CD4-positive, alpha-beta T cell treated with Interleukin-21 for 1 hour (primary cell): ENCODE data around the gene SELENOP.
"Not testable (repeated sequence)": the region's sequence is repeated elsewhere in the genome, so short reads cannot be mapped to it uniquely, and the experiment has no call there.

Source experiments
- DNase-seq: peaks from one replicate; pipeline ENCODE4 v3.0.0-alpha.2; 2020

The SELENOP gene

GRCh38 chr5:42811591-42812446 is at the start of gene SELENOP:
Gene SELENOP (minus strand): TSS chr5:42811892. CDS start chr5:42808353, 3,539 bp downstream.
- DNase-seq: no peak

- no peak for DNase-seq
Measured at GRCh38 chr5:42858687-42859086, 47.0 kb upstream of the SELENOP start.

GRCh38 chr5:42858031-42858643 is 46.4 kb upstream of the SELENOP start:
- DNase-seq: no peak

- no peak for DNase-seq
Measured at GRCh38 chr5:42855811-42856210, 44.1 kb upstream of the SELENOP start.

GRCh38 chr5:42855386-42855785 is 43.7 kb upstream of the SELENOP start:
- no peak for DNase-seq

GRCh38 chr5:42854795-42855194 is 43.1 kb upstream of the SELENOP start:
- DNase-seq: no peak

GRCh38 chr5:42852826-42853225 is 41.1 kb upstream of the SELENOP start:
- DNase-seq: no peak

- no peak for DNase-seq
Measured at GRCh38 chr5:42851481-42851880, 39.8 kb upstream of the SELENOP start.

GRCh38 chr5:42848545-42848944 is 36.9 kb upstream of the SELENOP start:
- no peak for DNase-seq

GRCh38 chr5:42844408-42844807 is 32.7 kb upstream of the SELENOP start:
- DNase-seq: not testable (repeated sequence)

GRCh38 chr5:42843675-42844292 is 32.1 kb upstream of the SELENOP start:
- no peak for DNase-seq

- DNase-seq: no peak
Measured at GRCh38 chr5:42842921-42843641, 31.4 kb upstream of the SELENOP start.

GRCh38 chr5:42840842-42841567 is 29.3 kb upstream of the SELENOP start:
- no peak for DNase-seq

- no peak for DNase-seq
Measured at GRCh38 chr5:42840269-42840668, 28.6 kb upstream of the SELENOP start.

- DNase-seq: no peak
Measured at GRCh38 chr5:42839196-42839595, 27.5 kb upstream of the SELENOP start.

GRCh38 chr5:42837601-42838000 is 25.9 kb upstream of the SELENOP start:
- no peak for DNase-seq

GRCh38 chr5:42836070-42836769 is 24.5 kb upstream of the SELENOP start:
- no peak for DNase-seq

GRCh38 chr5:42832060-42832459 is 20.4 kb upstream of the SELENOP start:
- no peak for DNase-seq

GRCh38 chr5:42830924-42831323 is 19.2 kb upstream of the SELENOP start:
- no peak for DNase-seq

GRCh38 chr5:42828671-42829070 is 17.0 kb upstream of the SELENOP start:
- DNase-seq: no peak

- no peak for DNase-seq
Measured at GRCh38 chr5:42826757-42827515, 15.2 kb upstream of the SELENOP start.
